ENCODE data around the gene ATP10A. TPM values are rescaled to one million over a fixed set of nuclear protein-coding genes. Genes with fewer than 3 reads are reported as not detected.

The ATP10A gene
- 10 to 100 TPM in 1 of 3 donors, 1 to 10 TPM in 2; 2.4 to 17.4 (median 7.3) TPM for polyA plus RNA-seq

DNA sequence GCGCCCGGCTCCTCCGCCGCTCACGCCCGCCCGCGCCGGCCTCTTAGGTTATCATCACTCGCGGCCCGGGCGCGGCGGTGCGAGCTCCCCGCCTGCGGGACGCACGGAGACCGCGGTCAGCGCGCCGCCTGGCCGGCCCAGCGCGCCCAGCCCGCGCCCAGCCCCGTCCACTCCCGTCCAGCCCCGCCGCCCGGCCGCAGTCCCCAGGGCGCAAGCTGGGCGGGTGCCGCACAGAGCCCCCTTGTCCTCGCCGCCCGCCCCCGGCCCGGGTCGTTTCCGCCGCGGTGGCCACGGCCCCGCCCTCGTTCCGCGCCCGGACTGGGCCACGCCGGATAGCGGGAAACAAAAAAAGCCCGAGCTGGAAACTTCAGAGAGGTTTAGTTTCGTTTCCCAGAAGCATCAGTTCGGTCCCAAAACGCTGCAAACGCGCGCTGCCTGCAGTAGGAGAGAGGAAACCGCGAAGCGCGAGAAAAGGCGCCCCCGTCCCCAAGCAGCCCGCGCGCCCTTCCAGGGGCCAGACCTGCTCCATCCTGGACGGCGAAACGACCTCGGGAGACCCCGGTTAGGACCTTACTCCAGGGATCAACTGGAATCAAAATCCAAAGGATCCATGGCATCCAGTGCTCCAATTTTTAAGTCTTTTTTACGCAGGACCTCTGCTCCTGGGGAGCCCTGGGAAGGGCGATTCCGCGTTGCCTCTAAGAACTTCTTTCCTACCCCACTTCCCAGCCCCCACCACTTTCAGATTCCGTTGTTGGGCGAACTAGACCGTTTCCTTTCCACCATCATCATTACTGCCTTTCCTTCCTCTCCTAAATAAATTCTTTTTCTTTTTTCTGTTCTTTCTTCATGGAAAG is at the start of gene ATP10A:
ATP10A (minus strand) TSS at position 217 of the 857 bp plus-strand sequence. CDS start 231 bp downstream, outside the sequence.
- H3K9me3 Mint-ChIP-seq, result no peaks in the 10 kb centered on the region
- peaks cover 43 to 44% of the 10 kb centered on the region in 2 donors for H3K4me1 Mint-ChIP-seq
- H3K4me3 Mint-ChIP-seq, result peak within 1 kb of the TSS; percentile 89 to 96 (median 94)
- peak within 1 kb of the TSS; percentile 96 to 99 (median 98) for H3K27ac Mint-ChIP-seq
- H3K36me3 Mint-ChIP-seq, result no peaks in the 10 kb centered on the region
- peak; percentile 54 to 60 (median 56) for DNase-seq
- peaks cover 0 to 10% (median 6%) of the 10 kb centered on the region in 3 donors for H3K27me3 Mint-ChIP-seq (ENCODE audit: low read depth in 3 of 3)

- no peak overlapping the region for H3K27ac Mint-ChIP-seq
- H3K36me3 Mint-ChIP-seq, result no peaks in the 10 kb centered on the region
Measured at GRCh38 chr15:25912035-25912434, 48.9 kb upstream of the ATP10A start.

GRCh38 chr15:25910832-25911231 is 47.7 kb upstream of the ATP10A start:
- no peak overlapping the region for H3K4me3 Mint-ChIP-seq
- H3K9me3 Mint-ChIP-seq, result no peaks in the 10 kb centered on the region
- H3K4me1 Mint-ChIP-seq, result no peaks in the 10 kb centered on the region
- no peak for DNase-seq
- H3K27me3 Mint-ChIP-seq (ENCODE audit: low read depth in 3 of 3), result peaks cover 0 to 3% (median 1%) of the 10 kb centered on the region in 3 donors
- no peaks in the 10 kb centered on the region for H3K36me3 Mint-ChIP-seq
- H3K27ac Mint-ChIP-seq, result no peak overlapping the region

More at GRCh38 chr15:25912035-25912434, 48.9 kb upstream of the ATP10A start:
- Mint-ChIP-seq H3K9me3 (no peaks in the 10 kb centered on the region), H3K4me1 (no peaks in the 10 kb centered on the region), H3K27me3 (ENCODE audit: low read depth in 3 of 3) (peaks cover 0 to 3% (median 1%) of the 10 kb centered on the region in 3 donors), H3K4me3 (no peak overlapping the region)
- DNase-seq, result no peak

DNA sequence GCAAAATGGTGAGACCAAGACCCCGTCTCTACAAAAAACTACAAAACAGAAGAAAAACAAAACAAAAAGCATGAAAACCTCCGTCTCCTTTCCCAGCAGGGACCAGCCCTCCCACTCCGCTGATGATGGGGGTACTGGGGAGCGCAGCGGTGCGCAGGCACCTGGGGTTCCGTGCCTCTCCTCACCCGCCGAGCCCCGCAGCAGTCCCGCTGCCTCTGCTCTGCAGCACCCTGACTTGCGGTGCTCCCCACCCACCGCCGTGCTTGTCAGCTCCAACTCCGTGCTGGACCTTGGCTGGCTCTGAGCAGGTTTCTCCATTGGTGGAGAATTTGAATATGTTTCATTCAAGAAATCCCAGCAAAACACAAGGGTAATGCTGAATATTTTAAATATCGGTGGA is 46.7 kb upstream of the ATP10A start:
- Mint-ChIP-seq H3K9me3 (no peaks in the 10 kb centered on the region), H3K4me1 (no peaks in the 10 kb centered on the region), H3K36me3 (no peaks in the 10 kb centered on the region), H3K27ac (no peak overlapping the region), H3K27me3 (ENCODE audit: low read depth in 3 of 3) (peaks cover 0 to 3% (median 1%) of the 10 kb centered on the region in 3 donors), H3K4me3 (no peak overlapping the region)
- DNase-seq, result no peak

GRCh38 chr15:25909325-25909724 is 46.2 kb upstream of the ATP10A start:
- H3K9me3 Mint-ChIP-seq, result no peaks in the 10 kb centered on the region

GRCh38 chr15:25905140-25905539 is 42.0 kb upstream of the ATP10A start:
- Mint-ChIP-seq H3K9me3 (no peaks in the 10 kb centered on the region), H3K27me3 (ENCODE audit: low read depth in 3 of 3) (peaks cover 1 to 5% (median 4%) of the 10 kb centered on the region in 3 donors), H3K4me3 (no peak overlapping the region), H3K4me1 (peaks cover 18 to 24% of the 10 kb centered on the region in 2 donors), H3K36me3 (no peaks in the 10 kb centered on the region), H3K27ac (no peak overlapping the region)
- DNase-seq, result no peak

More at GRCh38 chr15:25909325-25909724, 46.2 kb upstream of the ATP10A start:
- H3K27me3 Mint-ChIP-seq (ENCODE audit: low read depth in 3 of 3), result peaks cover 0 to 3% (median 1%) of the 10 kb centered on the region in 3 donors
- H3K4me1 Mint-ChIP-seq, result no peaks in the 10 kb centered on the region
- no peak overlapping the region for H3K4me3 Mint-ChIP-seq
- H3K36me3 Mint-ChIP-seq, result no peaks in the 10 kb centered on the region
- H3K27ac Mint-ChIP-seq, result no peak overlapping the region
- DNase-seq, result no peak

GRCh38 chr15:25903024-25903581 is 40.0 kb upstream of the ATP10A start:
- Mint-ChIP-seq H3K9me3 (no peaks in the 10 kb centered on the region), H3K4me1 (peaks cover 18 to 24% of the 10 kb centered on the region in 2 donors), H3K4me3 (peak overlapping the region; percentile 14 to 64 (median 51)), H3K27ac (peak overlapping the region; percentile 22 to 74 (median 60)), H3K27me3 (ENCODE audit: low read depth in 3 of 3) (peaks cover 0 to 4% (median 2%) of the 10 kb centered on the region in 3 donors), H3K36me3 (no peaks in the 10 kb centered on the region)
- peak; percentile 51 to 64 (median 60) for DNase-seq

- peak overlapping the region in 3 of 6 donors; percentile 45 to 74 (median 53) for H3K27ac Mint-ChIP-seq
- H3K4me1 Mint-ChIP-seq, result peaks cover 18 to 24% of the 10 kb centered on the region in 2 donors
- no peaks in the 10 kb centered on the region for H3K9me3 Mint-ChIP-seq
- H3K27me3 Mint-ChIP-seq (ENCODE audit: low read depth in 3 of 3), result peaks cover 0 to 4% (median 4%) of the 10 kb centered on the region in 3 donors
- H3K4me3 Mint-ChIP-seq, result no peak overlapping the region
- no peak for DNase-seq
- no peaks in the 10 kb centered on the region for H3K36me3 Mint-ChIP-seq
Measured at GRCh38 chr15:25901811-25902605, 38.9 kb upstream of the ATP10A start.

DNA sequence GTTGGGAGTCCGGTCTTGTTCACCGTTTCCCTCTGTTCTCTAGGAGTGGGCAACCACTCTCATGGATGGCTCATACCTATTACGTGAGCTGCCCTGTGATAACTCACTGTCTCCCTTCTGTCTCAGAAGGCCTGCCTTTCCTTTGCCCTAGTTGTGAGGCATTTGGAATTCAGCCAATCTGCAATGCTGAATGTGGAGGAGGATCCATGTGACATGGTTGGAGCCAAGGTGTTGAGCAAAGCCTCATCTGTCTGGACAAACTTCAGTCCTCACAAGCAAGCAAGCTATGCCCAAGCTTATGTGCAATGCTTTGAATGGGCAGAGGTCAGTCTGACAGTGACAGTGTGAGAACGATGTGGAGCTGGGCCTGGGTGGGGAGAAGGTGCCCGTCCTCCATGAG is 37.8 kb upstream of the ATP10A start:
- peak overlapping the region in 1 of 6 donors; percentile 22 for H3K27ac Mint-ChIP-seq
- H3K4me1 Mint-ChIP-seq, result peaks cover 18 to 24% of the 10 kb centered on the region in 2 donors
- H3K4me3 Mint-ChIP-seq, result no peak overlapping the region
- peaks cover 0 to 4% (median 4%) of the 10 kb centered on the region in 3 donors for H3K27me3 Mint-ChIP-seq (ENCODE audit: low read depth in 3 of 3)
- H3K36me3 Mint-ChIP-seq, result no peaks in the 10 kb centered on the region
- no peak for DNase-seq
- H3K9me3 Mint-ChIP-seq, result no peaks in the 10 kb centered on the region

DNA sequence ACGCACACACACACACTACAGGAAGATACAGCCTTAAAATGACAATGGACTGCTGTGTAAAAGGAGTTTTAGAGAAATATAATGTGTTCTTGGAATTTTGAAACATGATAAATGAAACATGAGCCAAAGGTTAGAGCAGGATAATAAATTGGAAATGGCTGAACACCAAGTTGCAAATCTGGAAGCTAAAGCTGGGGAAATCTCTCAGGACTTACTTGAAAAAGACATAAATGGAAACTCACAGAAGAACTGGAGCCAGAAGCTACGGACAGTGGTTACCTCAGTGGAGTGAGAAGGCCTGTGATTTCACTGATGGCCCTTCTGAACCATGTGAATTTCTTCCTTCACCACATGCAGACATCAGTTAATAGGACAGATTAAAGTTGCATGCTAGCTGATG is 37.3 kb upstream of the ATP10A start:
- Mint-ChIP-seq H3K9me3 (no peaks in the 10 kb centered on the region), H3K4me3 (no peak overlapping the region), H3K4me1 (peaks cover 18 to 24% of the 10 kb centered on the region in 2 donors), H3K36me3 (no peaks in the 10 kb centered on the region), H3K27me3 (ENCODE audit: low read depth in 3 of 3) (peaks cover 0 to 4% (median 4%) of the 10 kb centered on the region in 3 donors), H3K27ac (no peak overlapping the region)
- DNase-seq, result no peak

DNA sequence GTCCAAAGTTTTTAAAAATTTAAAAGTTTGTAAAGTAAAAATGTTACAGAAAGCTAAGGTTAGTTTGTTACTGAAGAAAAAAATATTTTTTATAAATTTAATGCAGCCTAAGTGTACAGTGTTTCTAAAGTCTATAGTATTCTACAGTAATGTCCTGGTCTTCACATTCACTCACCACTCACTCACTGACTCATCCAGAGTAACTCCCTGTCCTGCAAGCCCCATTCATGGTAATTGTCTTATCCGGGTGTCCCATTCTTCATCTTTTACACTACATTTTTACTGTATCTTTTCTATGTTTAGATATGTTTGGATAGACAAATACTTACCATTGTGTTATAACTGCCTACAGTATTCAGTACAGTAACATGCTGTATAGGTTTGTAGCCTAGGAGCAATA is 36.7 kb upstream of the ATP10A start:
- no peak overlapping the region for H3K4me3 Mint-ChIP-seq

DNA sequence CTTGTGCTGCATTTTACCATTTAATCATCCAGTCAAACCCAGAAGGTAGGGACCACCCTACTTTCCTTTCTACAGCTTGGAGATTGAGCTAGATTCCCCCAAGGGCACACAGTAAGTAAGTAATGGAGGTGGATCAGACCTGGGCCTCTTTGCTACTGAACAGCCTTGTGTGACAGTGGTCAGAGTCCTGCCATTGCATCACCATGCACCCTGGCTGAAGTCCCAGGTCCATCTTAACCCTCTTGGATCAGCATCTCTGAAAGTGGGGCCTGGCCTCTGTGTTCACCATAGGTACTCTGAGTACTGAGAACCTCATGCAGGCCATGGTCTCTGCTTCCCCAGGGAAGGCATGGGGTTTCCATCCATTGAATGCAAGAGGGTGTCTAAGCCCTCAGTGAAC is 34.5 kb upstream of the ATP10A start:
- Mint-ChIP-seq H3K4me3 (no peak overlapping the region), H3K9me3 (peaks cover 0 to 4% (median 0%) of the 10 kb centered on the region in 6 donors), H3K27ac (no peak overlapping the region), H3K36me3 (peaks cover 0 to 3% (median 0%) of the 10 kb centered on the region in 3 donors), H3K27me3 (ENCODE audit: low read depth in 3 of 3) (peaks cover 0 to 2% (median 2%) of the 10 kb centered on the region in 3 donors), H3K4me1 (peaks cover 3 to 7% of the 10 kb centered on the region in 2 donors)
- no peak for DNase-seq

More for the DNA sequence above, 36.7 kb upstream of the ATP10A start:
- no peak for DNase-seq
- H3K36me3 Mint-ChIP-seq, result no peaks in the 10 kb centered on the region
- no peaks in the 10 kb centered on the region for H3K9me3 Mint-ChIP-seq
- peaks cover 0 to 4% (median 4%) of the 10 kb centered on the region in 3 donors for H3K27me3 Mint-ChIP-seq (ENCODE audit: low read depth in 3 of 3)
- no peak overlapping the region for H3K27ac Mint-ChIP-seq
- peaks cover 18 to 24% of the 10 kb centered on the region in 2 donors for H3K4me1 Mint-ChIP-seq

- no peak for DNase-seq
- Mint-ChIP-seq H3K9me3 (peaks cover 0 to 7% (median 0%) of the 10 kb centered on the region in 6 donors), H3K27me3 (ENCODE audit: low read depth in 3 of 3) (peaks cover 0 to 6% (median 0%) of the 10 kb centered on the region in 3 donors), H3K4me1 (no peaks in the 10 kb centered on the region), H3K4me3 (no peak overlapping the region), H3K27ac (no peak overlapping the region), H3K36me3 (peaks cover 0 to 3% (median 0%) of the 10 kb centered on the region in 3 donors)
Measured at GRCh38 chr15:25894371-25894902, 31.3 kb upstream of the ATP10A start.
